Colonic mucosa (tissue), 4 donors: Measurements from ENCODE around the gene TSPAN2. TPM values are rescaled to one million over a fixed set of nuclear protein-coding genes. Genes with fewer than 3 reads are reported as not detected.

ENCODE experiments used
- DNase-seq: peaks from one replicate; pipeline ENCODE4 v3.0.0-alpha.2; 2020
- H3K27ac ChIP-seq: fragments of 200-600 bp; one replicate; pipeline ENCODE4 v1.8.0; 2021
- H3K27me3 ChIP-seq: fragments of 200-600 bp; one replicate; pipeline ENCODE4 v1.8.0; 2021
- H3K36me3 ChIP-seq: fragments of 200-600 bp; one replicate; pipeline ENCODE4 v1.8.0; 2021
- H3K4me1 ChIP-seq: fragments of 200-600 bp; one replicate; pipeline ENCODE4 v1.8.0; 2021; ENCODE audit warnings: mild to moderate bottlenecking
- H3K4me3 ChIP-seq: fragments of 200-600 bp; one replicate; pipeline ENCODE4 v1.8.0; 2021
- H3K9ac ChIP-seq, 2 donors: one replicate each; pipeline ENCODE4 v1.7.0; 2013; ENCODE audit warnings: control low read depth in 2 of 2, low read depth in 2 of 2, low read length in 2 of 2
- H3K9me3 ChIP-seq: fragments of 200-600 bp; one replicate; pipeline ENCODE4 v1.8.0; 2021
- CTCF ChIP-seq: fragments of 200-600 bp; IDR thresholded peaks from one replicate; pipeline ENCODE4 v1.8.0; 2022; ENCODE audit warnings: antibody characterized with exemption, mild to moderate bottlenecking
- intact Hi-C: fragments of 100-400 bp; cut with DNase I; formaldehyde crosslinking; loops from one replicate; pipeline ENCODE4 v1.14.1; 2022
- total RNA-seq, 2 donors: library from RNA; stranded (reverse); fragmentation: NEBNext Ultra II Directional in 1 of 2; extraction: Animal tissue kit (Norgen Biotek cat#: 25700) in 1 of 2; gene quantifications; one replicate each; pipeline ENCODE4 v1.2.1, GENCODE V29; 2021
- donor health status: healthy.
- donor health status: DM: no; HTN: no; CAD: no.
- donor health status: DM: no; HTN: no; CAD: no.

The TSPAN2 gene
- total RNA-seq, 2 donors from 2014 or later = 2.1 to 14.6 TPM

- no peak for TF ChIP-seq CTCF
- Histone ChIP-seq H3K27ac (no peak overlapping the region), H3K4me1 (no peaks in the 10 kb centered on the region), H3K36me3 (no peaks in the 10 kb centered on the region), H3K27me3 (no peaks in the 10 kb centered on the region), H3K9me3 (no peaks in the 10 kb centered on the region), H3K4me3 (no peak overlapping the region), H3K9ac (no peak overlapping the region)
- intact Hi-C loops = no loop called here
- DNase-seq = no peak
These were observed 19.5 kb downstream of the TSPAN2 start for GRCh38 chr1:115069659-115070308.

- Histone ChIP-seq H3K27ac (no peak overlapping the region), H3K4me3 (no peak overlapping the region), H3K36me3 (no peaks in the 10 kb centered on the region), H3K27me3 (no peaks in the 10 kb centered on the region), H3K9me3 (no peaks in the 10 kb centered on the region), H3K4me1 (no peaks in the 10 kb centered on the region), H3K9ac (no peak overlapping the region)
- intact Hi-C loops = no loop called here
- no peak for TF ChIP-seq CTCF
- peak; percentile 42 for DNase-seq
These were observed 20.3 kb downstream of the TSPAN2 start for GRCh38 chr1:115068826-115069585.

- intact Hi-C loops = no loop called here
- Histone ChIP-seq H3K9ac (peak overlapping the region in 1 of 2 donors; percentile 50), H3K4me3 (no peak overlapping the region), H3K27ac (peak overlapping the region; percentile 20), H3K9me3 (no peaks in the 10 kb centered on the region), H3K4me1 (peaks cover 3% of the 10 kb centered on the region), H3K36me3 (no peaks in the 10 kb centered on the region), H3K27me3 (no peaks in the 10 kb centered on the region)
- DNase-seq = no peak
- TF ChIP-seq CTCF = no peak
These were observed 22.0 kb downstream of the TSPAN2 start for GRCh38 chr1:115067161-115067859.

- Histone ChIP-seq H3K27ac (no peak overlapping the region), H3K9ac (no peak overlapping the region), H3K27me3 (no peaks in the 10 kb centered on the region), H3K4me1 (peaks cover 3% of the 10 kb centered on the region), H3K4me3 (no peak overlapping the region), H3K36me3 (no peaks in the 10 kb centered on the region), H3K9me3 (no peaks in the 10 kb centered on the region)
- no peak for TF ChIP-seq CTCF
- DNase-seq = no peak
- intact Hi-C loops = no loop called here
These were observed 24.3 kb downstream of the TSPAN2 start for GRCh38 chr1:115065021-115065420.

- Histone ChIP-seq H3K4me1 (peaks cover 3% of the 10 kb centered on the region), H3K27me3 (no peaks in the 10 kb centered on the region), H3K9me3 (no peaks in the 10 kb centered on the region), H3K27ac (no peak overlapping the region), H3K4me3 (no peak overlapping the region), H3K9ac (no peak overlapping the region), H3K36me3 (no peaks in the 10 kb centered on the region)
- no peak for TF ChIP-seq CTCF
- intact Hi-C loops = no loop called here
- no peak for DNase-seq
These were observed 24.8 kb downstream of the TSPAN2 start for GRCh38 chr1:115064461-115064860.
